GM19023 (cell line): Measurements from ENCODE around the gene DYNLT4.
"Not testable (repeated sequence)": the region's sequence is repeated elsewhere in the genome, so short reads cannot be mapped to it uniquely, and the experiment has no call there.

Experiments
- ATAC-seq: cut with Tn5 transposase; IDR thresholded peaks from one replicate; pipeline ENCODE4 v1.9.1; 2021; ENCODE audit warnings: mild to moderate bottlenecking, moderate library complexity; ENCODE audit not compliant: unreplicated experiment

The DYNLT4 gene

GRCh38 chr1:44775078-44775929 lies 31.8 kb downstream of the DYNLT4 start, which contains the start of gene RPS8:
Gene RPS8, plus strand, starts transcription at chr1:44775540. Its CDS starts 57 bp downstream, at chr1:44775597.
- ATAC-seq, result peak; percentile 69

- not testable (repeated sequence) for ATAC-seq
These were observed 40.7 kb downstream of the DYNLT4 start for GRCh38 chr1:44766421-44766820.

- ATAC-seq, result no peak
These were observed 46.3 kb downstream of the DYNLT4 start for GRCh38 chr1:44760876-44761275.

GRCh38 chr1:44759077-44759476 lies 48.1 kb downstream of the DYNLT4 start:
- no peak for ATAC-seq

- no peak for ATAC-seq
These were observed 49.7 kb downstream of the DYNLT4 start for GRCh38 chr1:44757420-44757819.
